Keratinocyte (primary cell): ENCODE results near the gene RNF121. TPM values are rescaled to one million over a fixed set of nuclear protein-coding genes. Genes with fewer than 3 reads are reported as not detected.
"Not testable (repeated sequence)": the region's sequence is repeated elsewhere in the genome, so short reads cannot be mapped to it uniquely, and the experiment has no call there.

ENCODE experiments used
- DNase-seq: peaks from one replicate; pipeline ENCODE4 v3.0.0-alpha.2; 2011; ENCODE audit warnings: low read depth, missing footprints, low spot score
- FAIRE-seq: peaks from 2 replicates; lab custom pipeline; 2011; peaks lifted over from hg19 to GRCh38; lab: Jason Lieb, UNC
- H2AFZ ChIP-seq: 2 replicates; pipeline ENCODE4 v1.6.0; 2012; ENCODE audit warnings: low read length, control low read depth, inconsistent platforms; ENCODE audit not compliant: control insufficient read depth
- H3K27ac ChIP-seq: 2 replicates; pipeline ENCODE4 v1.5.1; 2011; ENCODE audit warnings: low read length; ENCODE audit not compliant: control insufficient read depth, insufficient read depth
- H3K27me3 ChIP-seq: 3 replicates; pipeline ENCODE4 v1.6.0; 2011; ENCODE audit warnings: low read length; ENCODE audit not compliant: control insufficient read depth, insufficient read depth; ENCODE audit errors: extremely low read depth
- H3K36me3 ChIP-seq, 2 experiments: 2 replicates in 1 of 2; 3 replicates in 1 of 2; pipeline ENCODE4 v1.5.1; 2011; ENCODE audit warnings: low read length in 2 of 2, mild to moderate bottlenecking in 1 of 2; ENCODE audit not compliant: control insufficient read depth in 2 of 2, insufficient read depth in 2 of 2; ENCODE audit errors: extremely low read depth in 1 of 2
- H3K4me1 ChIP-seq: 3 replicates; pipeline ENCODE4 v1.5.1; 2011; ENCODE audit warnings: low read length; ENCODE audit not compliant: control insufficient read depth, insufficient read depth; ENCODE audit errors: extremely low read depth
- H3K4me2 ChIP-seq: 3 replicates; pipeline ENCODE4 v1.6.0; 2011; ENCODE audit warnings: low read depth, low read length; ENCODE audit not compliant: control insufficient read depth, insufficient read depth; ENCODE audit errors: extremely low read depth
- H3K4me3 ChIP-seq, 3 experiments: fragments of 200-600 bp in 1 of 3; sonication (generic) in 1 of 3; 2 replicates in 2 of 3; 3 replicates in 1 of 3; pipeline ENCODE4 v1.5.1; 2011 to 2016; ENCODE audit warnings: low read length in 3 of 3, mild to moderate bottlenecking in 3 of 3, control low read depth in 2 of 3, inconsistent platforms in 1 of 3, low read depth in 1 of 3, mixed read lengths in 1 of 3, mixed run types in 1 of 3, moderate library complexity in 1 of 3; ENCODE audit not compliant: control insufficient read depth in 2 of 3, insufficient read depth in 2 of 3; ENCODE audit errors: extremely low read depth in 1 of 3
- H3K79me2 ChIP-seq: 2 replicates; pipeline ENCODE4 v1.6.0; 2012; ENCODE audit warnings: low read length; ENCODE audit not compliant: control insufficient read depth, insufficient read depth
- H3K9ac ChIP-seq: 3 replicates; pipeline ENCODE4 v1.6.0; 2011; ENCODE audit warnings: low read length; ENCODE audit not compliant: control insufficient read depth, insufficient read depth; ENCODE audit errors: extremely low read depth
- H3K9me1 ChIP-seq: 3 replicates; pipeline ENCODE4 v1.6.0; 2011; ENCODE audit warnings: low read length; ENCODE audit not compliant: control insufficient read depth, insufficient read depth; ENCODE audit errors: extremely low read depth
- H3K9me3 ChIP-seq: 2 replicates; pipeline ENCODE4 v1.5.1; 2012; ENCODE audit warnings: low read depth, low read length; ENCODE audit not compliant: control insufficient read depth
- H4K20me1 ChIP-seq: 3 replicates; pipeline ENCODE4 v1.6.0; 2011; ENCODE audit warnings: low read length; ENCODE audit not compliant: control insufficient read depth, insufficient read depth; ENCODE audit errors: extremely low read depth
- EZH2 ChIP-seq: IDR thresholded peaks from one replicate; pipeline ENCODE4 v1.6.1; 2012; ENCODE audit warnings: inconsistent platforms, mild to moderate bottlenecking, low read length, moderate library complexity
- dilution Hi-C: fragments of 300-500 bp; cut with MboI; formaldehyde crosslinking; loops from one replicate; pipeline ENCODE4 v1.7.0; 2020; ENCODE audit warnings: low sequenced_read_pairs; ENCODE audit not compliant: extremely low pct_ligation_motif_present
- polyA plus RNA-seq, 5 experiments: library from polyadenylated mRNA; depleted of rRNA in 3 of 5; stranded (reverse) in 3 of 5; stranded (forward) in 1 of 5; unstranded in 1 of 5; fragments of >200 nt; gene quantifications; 1 replicate in 1 of 5; 2 replicates in 3 of 5; 3 replicates in 1 of 5; pipeline versions ENCODE4 v1.2.1 to v1.2.3, GENCODE V29; 2011 to 2012; ENCODE audit warnings: missing spikeins in 2 of 5, low read depth in 1 of 5, low replicate concordance in 1 of 5
- TF ChIP-seq, protein P1 (sequence below), 3 experiments: IDR thresholded peaks in 1 of 3; conservative IDR thresholded peaks in 1 of 3; optimal IDR thresholded peaks in 1 of 3; 2 replicates in 2 of 3; 3 replicates in 1 of 3; pipeline versions ENCODE3 to v1.5.1; 2011; ENCODE audit warnings: low read length in 3 of 3, mild to moderate bottlenecking in 3 of 3, moderate library complexity in 2 of 3, control low read depth in 1 of 3, inconsistent platforms in 1 of 3; ENCODE audit not compliant: insufficient read depth in 2 of 3; ENCODE audit errors: extremely low read depth in 1 of 3

Gene RNF121
- polyA plus RNA-seq, 1 donor (not counting 4 experiments of a cell fraction or from before 2014, with no cell fraction given) = 46.4 TPM

DNA sequence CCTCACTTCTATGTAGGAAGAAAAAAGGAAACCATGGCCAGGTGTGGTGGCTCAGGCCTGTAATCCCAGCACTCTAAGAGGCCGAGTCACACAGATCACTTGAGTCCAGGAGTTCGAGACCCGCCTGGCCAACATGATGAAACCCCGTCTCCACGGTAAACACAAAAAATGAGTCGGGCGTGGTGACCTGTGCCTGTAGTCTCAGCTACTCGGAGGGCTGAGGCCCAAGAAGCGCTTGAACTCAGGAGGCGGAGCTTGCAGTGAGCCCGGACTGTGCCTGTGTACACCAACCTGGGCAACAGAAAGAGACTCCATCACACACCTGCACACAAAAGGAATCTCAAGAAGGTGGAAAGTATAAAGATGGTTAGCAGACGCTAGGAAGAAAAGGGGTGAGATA lies 32.9 kb upstream of the RNF121 start:
- no peak overlapping the region for H3K27ac ChIP-seq
- FAIRE-seq = no peak
- H3K4me1 ChIP-seq = no peaks in the 10 kb centered on the region
- DNase-seq = no peak
- H3K36me3 ChIP-seq = no peaks in the 10 kb centered on the region
- no peaks in the 10 kb centered on the region for H3K9me1 ChIP-seq
- H3K4me3 ChIP-seq = no peak overlapping the region
- dilution Hi-C loops = no loop called here
- no peaks in the 10 kb centered on the region for H4K20me1 ChIP-seq
- no peaks in the 10 kb centered on the region for H3K79me2 ChIP-seq
- no peak overlapping the region for H3K4me2 ChIP-seq
- no peak overlapping the region for H2AFZ ChIP-seq
- H3K27me3 ChIP-seq = no peaks in the 10 kb centered on the region
- no peaks in the 10 kb centered on the region for H3K9me3 ChIP-seq
- no peak overlapping the region for H3K9ac ChIP-seq
- no peak for TF ChIP-seq EZH2
- TF ChIP-seq, protein P1, sequence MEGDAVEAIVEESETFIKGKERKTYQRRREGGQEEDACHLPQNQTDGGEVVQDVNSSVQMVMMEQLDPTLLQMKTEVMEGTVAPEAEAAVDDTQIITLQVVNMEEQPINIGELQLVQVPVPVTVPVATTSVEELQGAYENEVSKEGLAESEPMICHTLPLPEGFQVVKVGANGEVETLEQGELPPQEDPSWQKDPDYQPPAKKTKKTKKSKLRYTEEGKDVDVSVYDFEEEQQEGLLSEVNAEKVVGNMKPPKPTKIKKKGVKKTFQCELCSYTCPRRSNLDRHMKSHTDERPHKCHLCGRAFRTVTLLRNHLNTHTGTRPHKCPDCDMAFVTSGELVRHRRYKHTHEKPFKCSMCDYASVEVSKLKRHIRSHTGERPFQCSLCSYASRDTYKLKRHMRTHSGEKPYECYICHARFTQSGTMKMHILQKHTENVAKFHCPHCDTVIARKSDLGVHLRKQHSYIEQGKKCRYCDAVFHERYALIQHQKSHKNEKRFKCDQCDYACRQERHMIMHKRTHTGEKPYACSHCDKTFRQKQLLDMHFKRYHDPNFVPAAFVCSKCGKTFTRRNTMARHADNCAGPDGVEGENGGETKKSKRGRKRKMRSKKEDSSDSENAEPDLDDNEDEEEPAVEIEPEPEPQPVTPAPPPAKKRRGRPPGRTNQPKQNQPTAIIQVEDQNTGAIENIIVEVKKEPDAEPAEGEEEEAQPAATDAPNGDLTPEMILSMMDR (optimal IDR thresholded peaks at IDR 0.05 in 1 of 3, IDR thresholded peaks at IDR 0.05 in 1 of 3, conservative IDR thresholded peaks at IDR 0.05 in 1 of 3; ENCODE audit: extremely low read depth in 1 of 3, insufficient read depth in 2 of 3, low read length in 3 of 3) = no peak

DNA sequence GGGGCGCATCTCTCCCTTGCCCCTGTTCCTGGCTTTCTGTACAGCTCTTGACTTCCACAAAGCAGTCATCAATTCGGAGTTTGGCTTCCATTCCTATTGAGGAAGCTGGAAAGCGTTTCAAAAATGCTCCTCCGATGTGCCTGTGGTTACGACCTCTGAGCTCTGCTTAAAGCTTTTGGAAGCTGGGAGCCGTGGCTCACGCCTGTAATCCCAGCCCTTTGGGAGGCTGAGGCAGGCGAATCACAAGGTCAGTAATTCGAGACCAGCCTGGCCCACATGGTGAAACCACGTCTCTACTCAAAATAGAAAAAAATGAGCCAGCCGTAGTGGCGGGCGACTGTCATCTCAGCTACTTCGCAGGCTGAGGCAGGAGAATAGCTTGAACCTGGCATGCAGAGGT lies 27.7 kb upstream of the RNF121 start:
- H3K9ac ChIP-seq, H3K36me3 ChIP-seq, H3K27ac ChIP-seq, H3K4me1 ChIP-seq, DNase-seq, H3K9me3 ChIP-seq, H3K4me2 ChIP-seq, H3K27me3 ChIP-seq, H2AFZ ChIP-seq, H3K9me1 ChIP-seq, H4K20me1 ChIP-seq, H3K79me2 ChIP-seq, FAIRE-seq, H3K4me3 ChIP-seq, dilution Hi-C loops: not testable (repeated sequence)

DNA sequence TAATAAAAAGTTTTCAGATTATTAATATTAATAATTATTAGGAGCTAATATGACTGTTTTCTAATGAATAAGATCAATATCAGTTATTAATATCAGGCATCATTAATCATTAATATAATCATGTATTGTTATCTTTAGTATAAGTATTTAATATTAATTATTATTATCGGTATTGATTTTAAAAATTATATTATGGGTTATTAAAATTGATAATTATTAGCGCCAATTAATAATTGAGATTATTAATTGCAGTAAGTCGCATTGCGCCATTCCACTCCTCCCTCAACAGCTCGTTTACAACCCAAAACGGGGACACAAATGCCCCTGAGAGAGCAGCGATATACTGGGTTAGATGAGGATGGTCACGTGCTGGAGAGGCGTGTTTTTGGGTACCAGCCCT lies 20.6 kb upstream of the RNF121 start:
- no peaks in the 10 kb centered on the region for H3K36me3 ChIP-seq

DNA sequence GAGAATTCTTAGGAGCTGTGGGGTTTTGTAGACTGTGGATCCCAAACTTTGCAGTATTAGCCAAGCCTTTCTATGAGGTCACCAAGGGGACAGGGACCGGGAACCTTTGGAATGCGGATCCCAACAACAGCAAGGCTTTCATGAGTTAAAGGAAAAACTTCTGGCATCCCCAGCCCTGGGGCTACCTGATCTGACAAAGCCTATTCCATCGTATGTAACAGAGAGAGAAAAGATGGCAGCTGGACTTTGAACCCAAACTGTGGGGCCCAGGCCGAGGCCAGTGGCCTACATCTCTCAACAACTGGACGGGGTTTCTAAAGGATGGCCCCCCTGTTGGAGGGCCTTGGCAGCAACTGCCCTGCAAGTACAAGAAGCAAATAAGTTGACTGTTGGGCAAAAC lies 18.1 kb upstream of the RNF121 start:
- DNase-seq, H4K20me1 ChIP-seq, H3K4me2 ChIP-seq, H3K9me3 ChIP-seq, H3K4me1 ChIP-seq, H3K79me2 ChIP-seq, H3K9ac ChIP-seq, H3K9me1 ChIP-seq, H2AFZ ChIP-seq, H3K36me3 ChIP-seq, dilution Hi-C loops, H3K4me3 ChIP-seq, H3K27me3 ChIP-seq, H3K27ac ChIP-seq, FAIRE-seq: not testable (repeated sequence)

More for the DNA sequence above, 20.6 kb upstream of the RNF121 start:
- FAIRE-seq (no peak), DNase-seq (no peak)
- Histone ChIP-seq H3K4me2 (no peak overlapping the region), H4K20me1 (no peaks in the 10 kb centered on the region), H3K4me1 (peaks cover 8% of the 10 kb centered on the region), H3K9ac (no peak overlapping the region), H3K27ac (no peak overlapping the region), H3K9me1 (no peaks in the 10 kb centered on the region), H3K9me3 (no peaks in the 10 kb centered on the region), H3K27me3 (no peaks in the 10 kb centered on the region), H2AFZ (no peak overlapping the region), H3K4me3 (no peak overlapping the region), H3K79me2 (no peaks in the 10 kb centered on the region)
- dilution Hi-C loops = no loop called here
- TF ChIP-seq, protein P1 (optimal IDR thresholded peaks at IDR 0.05 in 1 of 3, IDR thresholded peaks at IDR 0.05 in 1 of 3, conservative IDR thresholded peaks at IDR 0.05 in 1 of 3; ENCODE audit: extremely low read depth in 1 of 3, insufficient read depth in 2 of 3, low read length in 3 of 3) = no peak
- TF ChIP-seq EZH2 = no peak
